Panc1 (cell line): Measurements from ENCODE around the gene NOX3. TPM values are rescaled to one million over a fixed set of nuclear protein-coding genes. Genes with fewer than 3 reads are reported as not detected.

Experiments
- ATAC-seq: fragments of 200-7000 bp; cut with Tn5 transposase; 2 replicates; pipeline ENCODE4 v1.9.1; 2020; ENCODE audit warnings: mild to moderate bottlenecking, moderate library complexity
- BruUV-seq: library from RNA; stranded (reverse); fragments of 400-500 nt; replicated peaks from 2 replicates; lab custom pipeline; 2021; lab: Mats Ljungman, UMichigan
- CTCF ChIA-PET: fragments of 300-600 bp; sonication (Branson Sonifier 250); formaldehyde crosslinking; loops from one replicate; lab custom pipeline; 2022; ENCODE audit warnings: antibody characterized with exemption; lab: Charles Lee
- POLR2A ChIA-PET: fragments of 300-600 bp; sonication (Branson Sonifier 250); formaldehyde crosslinking; loops from one replicate; lab custom pipeline; 2022; ENCODE audit warnings: antibody characterized with exemption; lab: Charles Lee
- DNase-seq: peaks from one replicate; pipeline ENCODE4 v3.0.0-alpha.2; 2010; ENCODE audit warnings: low read depth, low spot score
- H3K27ac ChIP-seq: 2 replicates; pipeline ENCODE4 v1.5.1; 2011; ENCODE audit warnings: mild to moderate bottlenecking, low read length, inconsistent platforms
- H3K27me3 ChIP-seq: fragments of 200-500 bp; sonication (Bioruptor generic); 2 replicates; pipeline ENCODE4 v1.6.0; 2014; ENCODE audit warnings: low read length, inconsistent platforms; ENCODE audit not compliant: control insufficient read depth, insufficient read depth
- H3K36me3 ChIP-seq: fragments of 200-500 bp; sonication (Bioruptor generic); 2 replicates; pipeline ENCODE4 v1.5.1; 2014; ENCODE audit warnings: inconsistent platforms, mild to moderate bottlenecking, low read length, moderate library complexity; ENCODE audit not compliant: control insufficient read depth, insufficient read depth
- H3K4me1 ChIP-seq: 2 replicates; pipeline ENCODE4 v1.5.1; 2011; ENCODE audit warnings: inconsistent platforms, mild to moderate bottlenecking, low read length, moderate library complexity; ENCODE audit not compliant: control insufficient read depth, insufficient read depth
- H3K4me3 ChIP-seq, 2 experiments: 2 replicates each; pipeline ENCODE4 v1.5.1; 2011 to 2012; ENCODE audit warnings: low read depth in 2 of 2, low read length in 2 of 2, mild to moderate bottlenecking in 2 of 2, inconsistent platforms in 1 of 2, moderate library complexity in 1 of 2
- H3K9me3 ChIP-seq: fragments of 200-500 bp; sonication (Bioruptor generic); 2 replicates; pipeline ENCODE4 v1.5.1; 2014; ENCODE audit warnings: low read depth, mild to moderate bottlenecking, inconsistent platforms, low read length, moderate library complexity; ENCODE audit not compliant: control insufficient read depth, insufficient read depth
- CTCF ChIP-seq: fragments of 450-650 bp; IDR thresholded peaks from 2 replicates; pipeline ENCODE4 v1.5.1; 2017; ENCODE audit warnings: mild to moderate bottlenecking
- POLR2AphosphoS5 ChIP-seq: IDR thresholded peaks from 2 replicates; pipeline ENCODE4 v1.6.1; 2012; ENCODE audit warnings: mild to moderate bottlenecking, low read depth, low read length, moderate library complexity
- REST ChIP-seq, 2 experiments: IDR thresholded peaks; 2 replicates each; pipeline ENCODE4 v1.6.1; 2011 to 2012; ENCODE audit warnings: low read depth in 2 of 2, control low read depth in 1 of 2, low read length in 1 of 2, mild to moderate bottlenecking in 1 of 2, moderate library complexity in 1 of 2; ENCODE audit not compliant: insufficient read depth in 1 of 2
- SIN3A ChIP-seq: IDR thresholded peaks from 2 replicates; pipeline ENCODE4 v1.6.1; 2012; ENCODE audit warnings: low read depth, mild to moderate bottlenecking, low read length, moderate library complexity, borderline replicate concordance; ENCODE audit not compliant: insufficient read depth
- TCF7L2 ChIP-seq: IDR thresholded peaks from 2 replicates; pipeline ENCODE4 v1.6.1; 2011; ENCODE audit warnings: mild to moderate bottlenecking, low read depth, low read length, inconsistent platforms
- in situ Hi-C: cut with HindIII; loops from 2 replicates; pipeline ENCODE4 v1.10.0; 2016; ENCODE audit warnings: low sequenced_read_pairs, low pct_unique_long_range_greater_than_20kb
- intact Hi-C: fragments of 100-400 bp; cut with micrococcal nuclease; formaldehyde crosslinking; loops from one replicate; pipeline ENCODE4 v1.10.0; 2022; ENCODE audit not compliant: unreplicated experiment
- total RNA-seq: library from RNA; stranded (reverse); gene quantifications from one replicate; pipeline ENCODE4 v1.2.1, GENCODE V29; 2021; ENCODE audit not compliant: unreplicated experiment

The NOX3 gene
- total RNA-seq, 1 experiment from 2014 or later = not detected

DNA sequence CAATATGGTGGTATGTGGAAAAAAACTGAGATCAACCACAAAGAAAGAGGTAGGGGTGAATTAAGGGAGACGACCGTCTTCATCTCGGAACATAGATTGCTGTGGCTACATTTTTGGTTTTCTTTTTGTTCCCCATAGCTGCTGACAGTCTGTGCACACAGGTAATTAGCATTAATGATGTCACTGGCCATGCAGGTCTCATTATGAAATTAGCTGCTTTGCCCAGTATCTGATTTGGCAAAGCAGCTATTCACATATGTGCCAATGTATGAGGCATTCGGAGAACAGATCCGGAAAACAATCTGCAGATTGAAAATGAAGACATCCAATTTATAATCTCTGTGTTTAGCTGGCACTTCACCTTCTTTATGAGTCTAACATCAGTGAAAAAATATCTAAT is 13.1 kb downstream of the NOX3 start:
- intact Hi-C loops (no loop called here), in situ Hi-C loops (no loop called here)
- Histone ChIP-seq H3K36me3 (no peaks in the 10 kb centered on the region), H3K27me3 (no peaks in the 10 kb centered on the region), H3K4me1 (0 out of 2 replicates have a peak, but pooled peaks cover 7% of the 10 kb centered on the region), H3K27ac (no peak overlapping the region), H3K4me3 (no peak overlapping the region), H3K9me3 (no peaks in the 10 kb centered on the region)
- no TSS peak for BruUV-seq
- ChIA-PET POLR2A (no interaction called here), CTCF (no interaction called here)
- no peak for DNase-seq
- TF ChIP-seq CTCF (no peak), SIN3A (no peak), POLR2AphosphoS5 (no peak), TCF7L2 (no peak), REST (IDR thresholded peaks at IDR 0.05; ENCODE audit: insufficient read depth in 1 of 2, low read depth in 2 of 2, low read length in 1 of 2) (no peak)
- ATAC-seq = no peak

DNA sequence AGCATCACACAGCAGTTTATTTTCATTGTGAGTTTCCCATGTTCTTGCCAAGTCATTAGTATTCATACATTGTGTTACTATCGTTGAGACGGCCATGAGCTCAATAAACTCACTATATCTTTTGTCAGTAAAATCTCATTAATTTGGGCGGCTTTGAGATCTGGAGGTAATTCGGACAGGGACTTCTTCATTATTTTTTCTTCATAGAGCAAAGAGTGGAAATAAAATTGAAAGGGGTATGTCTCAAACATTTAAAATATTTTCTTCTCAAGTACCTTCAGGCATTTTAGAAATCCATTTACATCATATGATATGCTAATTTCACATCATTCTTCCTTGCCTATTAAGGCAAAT is 14.6 kb downstream of the NOX3 start:
- BruUV-seq = no TSS peak
- Histone ChIP-seq H3K4me1 (0 out of 2 replicates have a peak, but pooled peaks cover 7% of the 10 kb centered on the region), H3K4me3 (no peak overlapping the region), H3K27me3 (no peaks in the 10 kb centered on the region), H3K27ac (no peak overlapping the region), H3K36me3 (no peaks in the 10 kb centered on the region), H3K9me3 (no peaks in the 10 kb centered on the region)
- no peak for DNase-seq
- POLR2A ChIA-PET = interaction anchor here (0.6 kb wide), 1 partner anchor 979 kb away, joined by 5 read pairs; no protein-coding TSS in a partner anchor
- intact Hi-C loops (no loop called here), in situ Hi-C loops (no loop called here)
- no peak for TF ChIP-seq SIN3A
- no peak for TF ChIP-seq CTCF
- TF ChIP-seq POLR2AphosphoS5 = no peak
- TF ChIP-seq TCF7L2 = no peak
- TF ChIP-seq REST (IDR thresholded peaks at IDR 0.05; ENCODE audit: insufficient read depth in 1 of 2, low read depth in 2 of 2, low read length in 1 of 2) = no peak
- CTCF ChIA-PET = no interaction called here
- no peak for ATAC-seq
